GM12891 (cell line): ENCODE data around the gene TACC2.

Experiments
- POLR2A ChIP-seq: IDR thresholded peaks from 2 replicates; pipeline ENCODE4 v1.6.1; 2011; ENCODE audit warnings: low read depth, low read length, control low read depth
- POLR2AphosphoS5 ChIP-seq: IDR thresholded peaks from 2 replicates; pipeline ENCODE4 v1.6.1; 2011; ENCODE audit warnings: low read depth, low read length, control low read depth
- TAF1 ChIP-seq: IDR thresholded peaks from 2 replicates; pipeline ENCODE4 v1.6.1; 2011; ENCODE audit warnings: low read depth, low read length, control low read depth

- TF ChIP-seq POLR2A = no peak
- TF ChIP-seq POLR2AphosphoS5 = no peak
- no peak for TF ChIP-seq TAF1
These were observed 300.0 kb downstream of the TACC2 start for GRCh38 chr10:122288917-122289316.
